Measurements from ENCODE around the gene HACE1. TPM values are rescaled to one million over a fixed set of nuclear protein-coding genes. Genes with fewer than 3 reads are reported as not detected.

The HACE1 gene
- total and polyA plus RNA-seq, 10 donors, result 3.8 to 17.3 (median 13.0) TPM

GRCh38 chr6:104896914-104897313, 37.2 kb upstream of the HACE1 start:
- H3K9me3 ChIP-seq, result peaks cover 0 to 3% (median 0%) of the 10 kb centered on the region in 8 donors
- no peaks in the 10 kb centered on the region for H3K4me1 ChIP-seq
- no peak overlapping the region for H3K4me3 ChIP-seq
- intact Hi-C loops (cut with DNase I; ENCODE audit: low total_unique reads), result no loop called here
- no peak for DNase-seq
- TF ChIP-seq POLR2AphosphoS5 (IDR thresholded peaks at IDR 0.05) (no peak), CTCF (IDR thresholded peaks at IDR 0.05 in 8 of 11, conservative IDR thresholded peaks at IDR 0.05 in 3 of 11) (no peak), POLR2A (IDR thresholded peaks at IDR 0.05) (no peak)
- H3K27me3 ChIP-seq (replicated peaks in 1 of 7), result peaks cover 0 to 26% (median 0%) of the 10 kb centered on the region in 7 donors
- H3K36me3 ChIP-seq, result no peaks in the 10 kb centered on the region
- WGBS, 5 donors, result 71 to 73% (median 71%) methylated on average over 5 of the region's 5 CpGs
- no peak overlapping the region for H3K27ac ChIP-seq

- TF ChIP-seq POLR2A (IDR thresholded peaks at IDR 0.05) (no peak), POLR2AphosphoS5 (IDR thresholded peaks at IDR 0.05) (no peak), CTCF (IDR thresholded peaks at IDR 0.05 in 8 of 11, conservative IDR thresholded peaks at IDR 0.05 in 3 of 11) (no peak)
- peaks cover 0 to 12% (median 7%) of the 10 kb centered on the region in 8 donors for H3K9me3 ChIP-seq
- H3K27me3 ChIP-seq (replicated peaks in 1 of 7), result peaks cover 0 to 7% (median 0%) of the 10 kb centered on the region in 7 donors
- intact Hi-C loops (cut with DNase I; ENCODE audit: low total_unique reads), result no loop called here
- 68 to 85% (median 79%) methylated on average over 3 of the region's 3 CpGs for WGBS, 5 donors
- H3K36me3 ChIP-seq, result no peaks in the 10 kb centered on the region
- no peaks in the 10 kb centered on the region for H3K4me1 ChIP-seq
- H3K27ac ChIP-seq, result no peak overlapping the region
- no peak for DNase-seq
- no peak overlapping the region for H3K4me3 ChIP-seq
These were observed 28.3 kb upstream of the HACE1 start for GRCh38 chr6:104888066-104888465.

- Histone ChIP-seq H3K4me1 (no peaks in the 10 kb centered on the region), H3K27ac (no peak overlapping the region), H3K9me3 (peaks cover 0 to 12% (median 7%) of the 10 kb centered on the region in 8 donors), H3K27me3 (replicated peaks in 1 of 7) (peaks cover 0 to 6% (median 0%) of the 10 kb centered on the region in 7 donors), H3K4me3 (no peak overlapping the region), H3K36me3 (no peaks in the 10 kb centered on the region)
- 69 to 80% (median 76%) methylated on average over 7 of the region's 7 CpGs for WGBS, 5 donors
- no peak for TF ChIP-seq CTCF (IDR thresholded peaks at IDR 0.05 in 8 of 11, conservative IDR thresholded peaks at IDR 0.05 in 3 of 11)
- no peak for TF ChIP-seq POLR2A (IDR thresholded peaks at IDR 0.05)
- no peak for TF ChIP-seq POLR2AphosphoS5 (IDR thresholded peaks at IDR 0.05)
- DNase-seq, result no peak
- intact Hi-C loops (cut with DNase I; ENCODE audit: low total_unique reads), result no loop called here
These were observed 27.6 kb upstream of the HACE1 start for GRCh38 chr6:104887350-104887749.

- no peaks in the 10 kb centered on the region for H3K4me1 ChIP-seq
- TF ChIP-seq POLR2A (IDR thresholded peaks at IDR 0.05), result no peak
- TF ChIP-seq CTCF (IDR thresholded peaks at IDR 0.05 in 8 of 11, conservative IDR thresholded peaks at IDR 0.05 in 3 of 11), result no peak
- TF ChIP-seq POLR2AphosphoS5 (IDR thresholded peaks at IDR 0.05), result no peak
- DNase-seq, result no peak
- 74 to 90% (median 81%) methylated on average over 10 to 19 of the region's 19 CpGs for WGBS, 5 donors
- H3K27me3 ChIP-seq (replicated peaks in 1 of 7), result peaks cover 0 to 6% (median 0%) of the 10 kb centered on the region in 7 donors
- H3K4me3 ChIP-seq, result no peak overlapping the region
- H3K9me3 ChIP-seq, result peaks cover 0 to 12% (median 7%) of the 10 kb centered on the region in 8 donors
- intact Hi-C loops (cut with DNase I; ENCODE audit: low total_unique reads), result no loop called here
- no peaks in the 10 kb centered on the region for H3K36me3 ChIP-seq
- H3K27ac ChIP-seq, result no peak overlapping the region
These were observed 25.9 kb upstream of the HACE1 start for GRCh38 chr6:104885518-104886043.

Measured in spleen (tissue), 11 donors.